Type B pancreatic cell (in vitro differentiated cells): ENCODE measurements around the gene PCCA. TPM values are rescaled to one million over a fixed set of nuclear protein-coding genes. Genes with fewer than 3 reads are reported as not detected.

Experiments used
- DNase-seq: peaks from one replicate; pipeline ENCODE4 v3.0.0; 2021; ENCODE audit warnings: mixed read lengths; ENCODE audit not compliant: unreplicated experiment; ENCODE audit errors: extremely low spot score
- H3K27ac Mint-ChIP-seq: 2 replicates; pipeline ENCODE4 v1.8.0; 2021; ENCODE audit warnings: mild to moderate bottlenecking, mixed read lengths
- H3K27me3 Mint-ChIP-seq: 2 replicates; pipeline ENCODE4 v1.8.0; 2021; ENCODE audit warnings: mixed read lengths
- H3K36me3 Mint-ChIP-seq: 2 replicates; pipeline ENCODE4 v1.8.0; 2021; ENCODE audit warnings: mixed read lengths
- H3K4me1 Mint-ChIP-seq: one replicate; pipeline ENCODE4 v1.8.0; 2021; ENCODE audit warnings: mixed read lengths; ENCODE audit not compliant: unreplicated experiment
- H3K4me3 Mint-ChIP-seq: 2 replicates; pipeline ENCODE4 v1.8.0; 2021; ENCODE audit warnings: mild to moderate bottlenecking, mixed read lengths
- H3K9me3 Mint-ChIP-seq: 2 replicates; pipeline ENCODE4 v1.8.0; 2021; ENCODE audit warnings: mixed read lengths
- CTCF ChIP-seq: fragments of 200-600 bp; sonication (generic); conservative IDR thresholded peaks from 2 replicates; pipeline ENCODE4 v1.5.0; 2021; ENCODE audit warnings: antibody characterized with exemption, mild to moderate bottlenecking
- total RNA-seq: library from RNA; stranded (reverse); gene quantifications from 2 replicates; pipeline ENCODE4 v1.2.1, GENCODE V29; 2021; ENCODE audit warnings: low replicate concordance

Gene PCCA
- total RNA-seq, 1 donor from 2014 or later: 46.8 TPM

- no peaks in the 10 kb centered on the region for H3K9me3 Mint-ChIP-seq
- no peak overlapping the region for H3K27ac Mint-ChIP-seq
- H3K27me3 Mint-ChIP-seq: no peaks in the 10 kb centered on the region
- H3K4me3 Mint-ChIP-seq: no peak overlapping the region
- no peak for DNase-seq
- peaks cover 47% of the 10 kb centered on the region for H3K4me1 Mint-ChIP-seq
- no peak for TF ChIP-seq CTCF
- peaks cover 4% of the 10 kb centered on the region for H3K36me3 Mint-ChIP-seq
These were observed 428.2 kb downstream of the PCCA start for GRCh38 chr13:100517135-100517534.

- Mint-ChIP-seq H3K4me1 (peaks cover 45% of the 10 kb centered on the region), H3K27me3 (no peaks in the 10 kb centered on the region), H3K27ac (no peak overlapping the region), H3K36me3 (peaks cover 4% of the 10 kb centered on the region), H3K9me3 (no peaks in the 10 kb centered on the region), H3K4me3 (no peak overlapping the region)
- no peak for TF ChIP-seq CTCF
- no peak for DNase-seq
These were observed 428.8 kb downstream of the PCCA start for GRCh38 chr13:100517728-100518127.

- peaks cover 4% of the 10 kb centered on the region for H3K36me3 Mint-ChIP-seq
- no peak overlapping the region for H3K4me3 Mint-ChIP-seq
- H3K9me3 Mint-ChIP-seq: no peaks in the 10 kb centered on the region
- H3K27me3 Mint-ChIP-seq: no peaks in the 10 kb centered on the region
- H3K4me1 Mint-ChIP-seq: peaks cover 39% of the 10 kb centered on the region
- peak overlapping the region; percentile 19 for H3K27ac Mint-ChIP-seq
- no peak for TF ChIP-seq CTCF
- DNase-seq: no peak
These were observed 429.6 kb downstream of the PCCA start for GRCh38 chr13:100518394-100519062.

GRCh38 chr13:100519626-100520025, 430.7 kb downstream of the PCCA start:
- Mint-ChIP-seq H3K9me3 (no peaks in the 10 kb centered on the region), H3K27me3 (no peaks in the 10 kb centered on the region), H3K36me3 (peaks cover 4% of the 10 kb centered on the region), H3K4me1 (peaks cover 28% of the 10 kb centered on the region), H3K27ac (no peak overlapping the region), H3K4me3 (no peak overlapping the region)
- TF ChIP-seq CTCF: no peak
- DNase-seq: no peak

GRCh38 chr13:100520936-100521850, 432.3 kb downstream of the PCCA start:
- peak; percentile 34 for TF ChIP-seq CTCF
- Mint-ChIP-seq H3K36me3 (peaks cover 8% of the 10 kb centered on the region), H3K4me3 (peak overlapping the region; percentile 50), H3K9me3 (no peaks in the 10 kb centered on the region), H3K4me1 (peaks cover 24% of the 10 kb centered on the region), H3K27me3 (no peaks in the 10 kb centered on the region), H3K27ac (no peak overlapping the region)
- DNase-seq: no peak
